ENCODE results near the gene ALG2.

- TF ChIP-seq YY1 (IDR thresholded peaks at IDR 0.05; ENCODE audit: insufficient read depth, insufficient read length), result no peak
- TF ChIP-seq ZNF274 (IDR thresholded peaks at IDR 0.05; ENCODE audit: low read depth, low read length), result no peak
Observed at GRCh38 chr9:99264070-99264680, 42.4 kb upstream of the ALG2 start.
